ENCODE measurements around the gene METTL16. TPM values are rescaled to one million over a fixed set of nuclear protein-coding genes. Genes with fewer than 3 reads are reported as not detected.

METTL16 gene
- total RNA-seq, 1 donor from 2014 or later, result 44.9 TPM

DNA sequence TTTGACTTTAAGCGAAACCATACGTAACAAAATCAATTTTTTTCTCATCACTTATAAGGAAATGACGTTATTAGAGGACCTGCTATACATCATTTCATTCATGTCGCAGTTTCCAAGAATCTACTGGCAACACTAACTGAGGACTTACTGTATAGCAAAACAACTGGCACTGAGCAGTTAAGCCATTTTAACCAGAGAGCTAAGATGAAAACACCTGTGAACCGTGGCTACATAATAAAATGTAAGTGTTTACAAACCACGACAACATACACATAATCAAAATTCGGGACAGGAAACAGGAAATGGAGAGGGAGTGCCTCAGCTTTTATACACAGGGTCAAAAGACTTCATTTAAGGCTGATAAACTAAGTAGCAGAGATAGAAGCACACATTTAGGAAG is 29.5 kb downstream of the METTL16 start:
- Mint-ChIP-seq H3K36me3 (ENCODE audit: low read depth) (no peaks in the 10 kb centered on the region), H3K27ac (ENCODE audit: unreplicated experiment) (no peak overlapping the region), H3K27me3 (ENCODE audit: low read depth) (no peaks in the 10 kb centered on the region), H3K4me3 (no peak overlapping the region), H3K9me3 (no peaks in the 10 kb centered on the region), H3K4me1 (peaks cover 29% of the 10 kb centered on the region)
- no peak for DNase-seq (ENCODE audit: low read depth, low spot score)
- TF ChIP-seq, protein P1, sequence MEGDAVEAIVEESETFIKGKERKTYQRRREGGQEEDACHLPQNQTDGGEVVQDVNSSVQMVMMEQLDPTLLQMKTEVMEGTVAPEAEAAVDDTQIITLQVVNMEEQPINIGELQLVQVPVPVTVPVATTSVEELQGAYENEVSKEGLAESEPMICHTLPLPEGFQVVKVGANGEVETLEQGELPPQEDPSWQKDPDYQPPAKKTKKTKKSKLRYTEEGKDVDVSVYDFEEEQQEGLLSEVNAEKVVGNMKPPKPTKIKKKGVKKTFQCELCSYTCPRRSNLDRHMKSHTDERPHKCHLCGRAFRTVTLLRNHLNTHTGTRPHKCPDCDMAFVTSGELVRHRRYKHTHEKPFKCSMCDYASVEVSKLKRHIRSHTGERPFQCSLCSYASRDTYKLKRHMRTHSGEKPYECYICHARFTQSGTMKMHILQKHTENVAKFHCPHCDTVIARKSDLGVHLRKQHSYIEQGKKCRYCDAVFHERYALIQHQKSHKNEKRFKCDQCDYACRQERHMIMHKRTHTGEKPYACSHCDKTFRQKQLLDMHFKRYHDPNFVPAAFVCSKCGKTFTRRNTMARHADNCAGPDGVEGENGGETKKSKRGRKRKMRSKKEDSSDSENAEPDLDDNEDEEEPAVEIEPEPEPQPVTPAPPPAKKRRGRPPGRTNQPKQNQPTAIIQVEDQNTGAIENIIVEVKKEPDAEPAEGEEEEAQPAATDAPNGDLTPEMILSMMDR (conservative IDR thresholded peaks at IDR 0.05), result no peak

DNA sequence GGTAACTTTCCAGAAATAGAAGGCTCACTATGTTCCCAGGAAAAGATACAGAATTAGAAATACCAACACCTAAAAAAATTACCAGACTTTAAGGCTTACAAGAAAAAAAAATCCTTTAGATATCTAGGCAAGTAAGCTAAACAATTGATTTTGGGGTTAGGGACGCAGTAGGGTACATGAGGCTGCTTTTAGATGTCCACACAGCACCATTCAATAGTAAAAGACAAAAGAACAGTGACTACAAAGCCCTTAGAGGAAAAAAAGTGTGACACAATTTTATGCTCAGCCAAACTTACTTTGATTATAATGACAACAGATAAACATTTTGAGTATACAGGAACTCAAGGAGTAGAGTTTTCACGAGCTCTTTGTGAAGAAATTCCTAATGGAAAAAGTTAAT is 29.9 kb downstream of the METTL16 start:
- Mint-ChIP-seq H3K9me3 (no peaks in the 10 kb centered on the region), H3K4me3 (no peak overlapping the region), H3K36me3 (ENCODE audit: low read depth) (no peaks in the 10 kb centered on the region), H3K4me1 (peaks cover 27% of the 10 kb centered on the region), H3K27ac (ENCODE audit: unreplicated experiment) (no peak overlapping the region), H3K27me3 (ENCODE audit: low read depth) (no peaks in the 10 kb centered on the region)
- DNase-seq (ENCODE audit: low read depth, low spot score), result no peak
- TF ChIP-seq, protein P1 (conservative IDR thresholded peaks at IDR 0.05), result no peak

DNA sequence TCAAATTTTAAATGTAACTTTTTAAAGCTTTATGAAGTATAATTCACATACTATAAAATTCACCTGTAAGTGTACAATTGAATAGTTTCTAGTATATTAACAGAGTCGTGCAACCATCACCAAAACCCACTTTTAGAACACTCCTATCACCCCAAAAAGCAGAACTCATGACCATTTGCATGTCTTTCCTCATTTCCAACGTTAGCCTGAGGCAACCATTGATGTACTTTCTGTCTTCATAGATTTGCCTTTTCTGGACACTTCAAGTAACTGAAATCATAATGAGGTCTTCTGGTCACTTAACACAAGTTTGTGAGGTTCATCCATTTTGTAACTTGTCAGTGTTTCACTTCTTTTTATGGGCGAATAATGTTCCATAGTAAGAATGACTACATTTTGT is 33.2 kb downstream of the METTL16 start:
- H3K9me3 Mint-ChIP-seq, result no peaks in the 10 kb centered on the region
- no peak overlapping the region for H3K27ac Mint-ChIP-seq (ENCODE audit: unreplicated experiment)
- no peak overlapping the region for H3K4me3 Mint-ChIP-seq
- DNase-seq (ENCODE audit: low read depth, low spot score), result no peak
- H3K27me3 Mint-ChIP-seq (ENCODE audit: low read depth), result no peaks in the 10 kb centered on the region
- peaks cover 15% of the 10 kb centered on the region for H3K36me3 Mint-ChIP-seq (ENCODE audit: low read depth)
- TF ChIP-seq, protein P1 (conservative IDR thresholded peaks at IDR 0.05), result no peak
- H3K4me1 Mint-ChIP-seq, result peaks cover 15% of the 10 kb centered on the region

DNA sequence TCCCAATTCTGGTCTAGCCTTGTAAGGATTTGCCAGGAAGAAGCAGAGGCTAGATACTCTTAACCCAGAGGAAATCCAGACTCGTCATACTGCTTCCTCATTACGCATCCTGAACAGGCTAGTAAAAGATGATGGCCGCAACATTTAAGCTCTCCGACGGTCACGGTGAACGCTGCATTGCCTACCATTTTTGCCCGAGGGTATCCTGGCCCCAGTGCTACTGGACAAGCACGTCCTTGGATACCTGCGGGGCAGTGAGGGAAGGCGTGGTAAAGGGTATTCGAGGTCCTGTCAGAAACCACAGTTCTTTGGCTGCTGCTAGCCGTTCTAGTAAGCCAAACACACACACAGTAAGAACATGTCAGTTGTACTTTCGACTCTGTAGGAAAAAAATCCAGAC is 36.6 kb downstream of the METTL16 start:
- H3K27me3 Mint-ChIP-seq (ENCODE audit: low read depth), result no peaks in the 10 kb centered on the region
- no peaks in the 10 kb centered on the region for H3K9me3 Mint-ChIP-seq
- TF ChIP-seq, protein P1 (conservative IDR thresholded peaks at IDR 0.05), result no peak
- DNase-seq (ENCODE audit: low read depth, low spot score), result no peak
- no peak overlapping the region for H3K4me3 Mint-ChIP-seq
- H3K27ac Mint-ChIP-seq (ENCODE audit: unreplicated experiment), result no peak overlapping the region
- no peaks in the 10 kb centered on the region for H3K4me1 Mint-ChIP-seq
- H3K36me3 Mint-ChIP-seq (ENCODE audit: low read depth), result peaks cover 22% of the 10 kb centered on the region

DNA sequence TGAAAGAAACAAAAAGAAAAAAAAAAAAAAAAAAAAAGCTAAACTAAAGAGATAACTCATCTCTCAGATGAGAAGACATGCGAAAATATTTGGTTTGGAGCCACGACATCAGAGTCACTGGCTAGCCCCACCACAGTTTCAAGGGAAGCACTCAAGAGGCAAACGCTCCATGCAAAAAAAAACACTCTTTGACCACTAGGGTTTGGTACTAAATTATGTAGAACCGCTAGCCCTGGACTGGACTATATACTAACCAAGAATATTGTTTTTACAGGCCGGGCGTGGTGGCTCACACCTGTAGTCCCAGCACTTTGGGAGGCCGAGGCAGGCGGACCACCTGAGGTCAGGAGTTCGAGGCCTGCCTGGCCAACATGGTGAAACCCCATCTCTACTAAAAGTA is 37.3 kb downstream of the METTL16 start:
- H3K4me3 Mint-ChIP-seq, result no peak overlapping the region
- H3K27ac Mint-ChIP-seq (ENCODE audit: unreplicated experiment), result no peak overlapping the region
- H3K36me3 Mint-ChIP-seq (ENCODE audit: low read depth), result peaks cover 25% of the 10 kb centered on the region
- no peaks in the 10 kb centered on the region for H3K9me3 Mint-ChIP-seq
- DNase-seq (ENCODE audit: low read depth, low spot score), result no peak
- TF ChIP-seq, protein P1 (conservative IDR thresholded peaks at IDR 0.05), result no peak
- no peaks in the 10 kb centered on the region for H3K4me1 Mint-ChIP-seq
- H3K27me3 Mint-ChIP-seq (ENCODE audit: low read depth), result no peaks in the 10 kb centered on the region

DNA sequence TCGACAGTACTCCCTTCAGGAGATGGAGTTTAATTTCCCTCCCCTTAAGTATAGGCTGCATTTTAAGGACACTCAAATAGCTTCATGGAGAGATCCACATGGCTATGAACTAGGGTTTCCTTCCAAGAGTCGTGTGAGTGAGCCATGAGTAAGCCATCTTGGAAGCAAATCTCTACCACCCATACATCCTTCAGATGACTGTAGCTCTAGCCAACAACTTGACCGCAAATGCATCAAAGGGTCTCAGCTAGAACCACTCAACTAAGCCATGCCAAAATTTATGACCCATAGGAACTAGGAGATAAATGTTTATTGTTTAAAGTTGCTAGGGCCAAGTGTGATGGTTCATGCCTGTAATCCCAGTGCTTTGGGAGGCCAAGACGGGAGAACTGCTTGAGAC is 43.4 kb downstream of the METTL16 start:
- H3K4me3 Mint-ChIP-seq, result no peak overlapping the region
- TF ChIP-seq, protein P1 (conservative IDR thresholded peaks at IDR 0.05), result no peak
- H3K27me3 Mint-ChIP-seq (ENCODE audit: low read depth), result no peaks in the 10 kb centered on the region
- peaks cover 23% of the 10 kb centered on the region for H3K36me3 Mint-ChIP-seq (ENCODE audit: low read depth)
- H3K27ac Mint-ChIP-seq (ENCODE audit: unreplicated experiment), result no peak overlapping the region
- no peaks in the 10 kb centered on the region for H3K4me1 Mint-ChIP-seq
- no peak for DNase-seq (ENCODE audit: low read depth, low spot score)
- H3K9me3 Mint-ChIP-seq, result no peaks in the 10 kb centered on the region

All from neural crest cell (in vitro differentiated cells).